HEK293 (cell line): ENCODE data around the gene FILIP1L.

Experiments used
- CTCF ChIA-PET: fragments of 350-600 bp; formaldehyde crosslinking; extraction: SDS; loops from one replicate; lab custom pipeline; 2021; ENCODE audit warnings: antibody characterized with exemption; lab: Yijun Ruan, JAX
- POLR2A ChIA-PET: fragments of 300-600 bp; formaldehyde crosslinking; extraction: SDS; loops from one replicate; lab custom pipeline; 2020; ENCODE audit warnings: antibody characterized with exemption, inconsistent platforms; lab: Yijun Ruan, JAX
- H3K27ac ChIP-seq: fragments of 200-500 bp; sonication (Bioruptor generic); 2 replicates; pipeline ENCODE4 v1.5.1; 2014; ENCODE audit warnings: low read depth, low read length, control low read depth, inconsistent platforms; ENCODE audit errors: extremely low read depth
- H3K36me3 ChIP-seq, 2 experiments: fragments of 200-500 bp in 1 of 2; sonication (Bioruptor generic) in 1 of 2; 1 replicate in 1 of 2; 2 replicates in 1 of 2; pipeline ENCODE4 v1.5.1; 2014 to 2017; ENCODE audit warnings: inconsistent platforms in 2 of 2, low read length in 2 of 2; ENCODE audit not compliant: control insufficient read depth in 2 of 2, insufficient read depth in 1 of 2
- H3K4me1 ChIP-seq: fragments of 200-500 bp; sonication (Bioruptor generic); 2 replicates; pipeline ENCODE4 v1.5.1; 2014; ENCODE audit warnings: mild to moderate bottlenecking, low read length, inconsistent platforms; ENCODE audit not compliant: control insufficient read depth, insufficient read depth
- H3K4me3 ChIP-seq: 2 replicates; pipeline ENCODE4 v1.5.1; 2011; ENCODE audit warnings: low read depth, mild to moderate bottlenecking, control low read depth, low read length, moderate library complexity
- H3K9me3 ChIP-seq: fragments of 200-500 bp; sonication (Bioruptor generic); 2 replicates; pipeline ENCODE4 v1.5.1; 2014; ENCODE audit warnings: low read depth, low read length, inconsistent platforms; ENCODE audit not compliant: control insufficient read depth, insufficient read depth
- GLI4 ChIP-seq: fragments of 450-650 bp; formaldehyde crosslinking; IDR thresholded peaks from 2 replicates; pipeline ENCODE4 v1.5.1; 2016; ENCODE audit warnings: missing biosample characterization, missing genetic modification characterization
- GLIS1 ChIP-seq: fragments of 450-650 bp; formaldehyde crosslinking; IDR thresholded peaks from 2 replicates; pipeline ENCODE4 v1.5.1; 2016; ENCODE audit warnings: missing biosample characterization, missing genetic modification characterization
- HOXA7 ChIP-seq: sonication (generic); formaldehyde crosslinking; IDR thresholded peaks from 2 replicates; pipeline ENCODE4 v1.8.1; 2022; ENCODE audit warnings: missing genetic modification reagents, borderline replicate concordance
- KLF7 ChIP-seq: fragments of 450-650 bp; formaldehyde crosslinking; IDR thresholded peaks from 2 replicates; pipeline ENCODE4 v1.5.1; 2016; ENCODE audit warnings: missing biosample characterization, missing genetic modification characterization, borderline replicate concordance
- PRDM1 ChIP-seq: fragments of 450-650 bp; formaldehyde crosslinking; IDR thresholded peaks from 2 replicates; pipeline ENCODE4; 2016; ENCODE audit warnings: missing biosample characterization, missing genetic modification characterization
- ZBTB17 ChIP-seq: fragments of 450-650 bp; formaldehyde crosslinking; IDR thresholded peaks from 2 replicates; pipeline ENCODE4 v1.5.1; 2016; ENCODE audit warnings: missing biosample characterization, missing genetic modification characterization
- ZBTB20 ChIP-seq: fragments of 450-650 bp; formaldehyde crosslinking; IDR thresholded peaks from 2 replicates; pipeline ENCODE4 v1.5.1; 2016; ENCODE audit warnings: missing biosample characterization, missing genetic modification characterization
- ZFHX2 ChIP-seq: fragments of 450-650 bp; formaldehyde crosslinking; conservative IDR thresholded peaks from 2 replicates; pipeline ENCODE4 v1.5.1; 2016; ENCODE audit warnings: missing biosample characterization, missing genetic modification characterization
- ZFP3 ChIP-seq: fragments of 450-650 bp; formaldehyde crosslinking; IDR thresholded peaks from 2 replicates; pipeline ENCODE4 v1.5.1; 2016; ENCODE audit warnings: low read depth, missing biosample characterization, missing genetic modification characterization
- ZNF121 ChIP-seq: fragments of 450-650 bp; formaldehyde crosslinking; IDR thresholded peaks from 2 replicates; pipeline ENCODE4 v1.5.1; 2016; ENCODE audit warnings: missing biosample characterization, missing genetic modification characterization
- ZNF140 ChIP-seq: fragments of 450-650 bp; formaldehyde crosslinking; IDR thresholded peaks from 2 replicates; pipeline ENCODE4 v1.5.1; 2016; ENCODE audit warnings: missing biosample characterization, missing genetic modification characterization
- ZNF157 ChIP-seq: fragments of 450-650 bp; formaldehyde crosslinking; IDR thresholded peaks from 2 replicates; pipeline ENCODE4 v1.5.1; 2016; ENCODE audit warnings: missing biosample characterization, missing genetic modification characterization
- ZNF23 ChIP-seq: fragments of 450-650 bp; formaldehyde crosslinking; IDR thresholded peaks from 2 replicates; pipeline ENCODE4 v1.5.1; 2016; ENCODE audit warnings: missing biosample characterization, missing genetic modification characterization, borderline replicate concordance
- ZNF335 ChIP-seq: fragments of 450-650 bp; formaldehyde crosslinking; conservative IDR thresholded peaks from 2 replicates; pipeline ENCODE4 v1.5.1; 2016; ENCODE audit warnings: missing biosample characterization, missing genetic modification characterization
- ZNF473 ChIP-seq: fragments of 450-650 bp; formaldehyde crosslinking; IDR thresholded peaks from 2 replicates; pipeline ENCODE4 v1.5.1; 2017; ENCODE audit warnings: missing biosample characterization, missing genetic modification characterization
- ZNF529 ChIP-seq: fragments of 450-650 bp; formaldehyde crosslinking; IDR thresholded peaks from 2 replicates; pipeline ENCODE4 v1.5.1; 2017; ENCODE audit warnings: missing genetic modification characterization, missing biosample characterization; ENCODE audit not compliant: insufficient replicate concordance
- ZNF530 ChIP-seq: fragments of 450-650 bp; formaldehyde crosslinking; IDR thresholded peaks from 2 replicates; pipeline ENCODE4 v1.5.1; 2016; ENCODE audit warnings: low read depth, missing biosample characterization, missing genetic modification characterization
- ZNF544 ChIP-seq: fragments of 450-650 bp; formaldehyde crosslinking; IDR thresholded peaks from 2 replicates; pipeline ENCODE4 v1.5.0; 2017; ENCODE audit warnings: missing biosample characterization, missing genetic modification characterization
- ZNF610 ChIP-seq: fragments of 450-650 bp; formaldehyde crosslinking; IDR thresholded peaks from 2 replicates; pipeline ENCODE4 v1.5.1; 2016; ENCODE audit warnings: missing biosample characterization, missing genetic modification characterization, borderline replicate concordance
- ZNF658 ChIP-seq: fragments of 450-650 bp; formaldehyde crosslinking; IDR thresholded peaks from 2 replicates; pipeline ENCODE4; 2016; ENCODE audit warnings: missing biosample characterization, missing genetic modification characterization
- ZNF660 ChIP-seq: fragments of 450-650 bp; IDR thresholded peaks from 2 replicates; pipeline ENCODE4 v1.5.1; 2018; ENCODE audit warnings: missing biosample characterization, mild to moderate bottlenecking, missing genetic modification characterization
- ZNF768 ChIP-seq: fragments of 450-650 bp; formaldehyde crosslinking; IDR thresholded peaks from 2 replicates; pipeline ENCODE4 v1.5.1; 2018; ENCODE audit warnings: missing biosample characterization, mild to moderate bottlenecking, missing genetic modification characterization
- ZNF791 ChIP-seq: fragments of 450-650 bp; formaldehyde crosslinking; IDR thresholded peaks from 2 replicates; pipeline ENCODE4 v1.5.1; 2016; ENCODE audit warnings: missing biosample characterization, missing genetic modification characterization
- TF ChIP-seq, protein P1 (sequence below): fragments of 450-650 bp; formaldehyde crosslinking; IDR thresholded peaks from 2 replicates; pipeline ENCODE4 v1.5.1; 2016; ENCODE audit warnings: missing biosample characterization, missing genetic modification characterization
- TF ChIP-seq, protein P2 (sequence below): fragments of 450-650 bp; formaldehyde crosslinking; IDR thresholded peaks from 2 replicates; pipeline ENCODE4 v1.5.1; 2016; ENCODE audit warnings: missing biosample characterization, missing genetic modification characterization
- TF ChIP-seq, protein P3 (sequence below): fragments of 450-650 bp; formaldehyde crosslinking; optimal IDR thresholded peaks from 2 replicates; pipeline ENCODE3; 2016; ENCODE audit warnings: missing biosample characterization, mild to moderate bottlenecking, missing genetic modification characterization

The FILIP1L gene

DNA sequence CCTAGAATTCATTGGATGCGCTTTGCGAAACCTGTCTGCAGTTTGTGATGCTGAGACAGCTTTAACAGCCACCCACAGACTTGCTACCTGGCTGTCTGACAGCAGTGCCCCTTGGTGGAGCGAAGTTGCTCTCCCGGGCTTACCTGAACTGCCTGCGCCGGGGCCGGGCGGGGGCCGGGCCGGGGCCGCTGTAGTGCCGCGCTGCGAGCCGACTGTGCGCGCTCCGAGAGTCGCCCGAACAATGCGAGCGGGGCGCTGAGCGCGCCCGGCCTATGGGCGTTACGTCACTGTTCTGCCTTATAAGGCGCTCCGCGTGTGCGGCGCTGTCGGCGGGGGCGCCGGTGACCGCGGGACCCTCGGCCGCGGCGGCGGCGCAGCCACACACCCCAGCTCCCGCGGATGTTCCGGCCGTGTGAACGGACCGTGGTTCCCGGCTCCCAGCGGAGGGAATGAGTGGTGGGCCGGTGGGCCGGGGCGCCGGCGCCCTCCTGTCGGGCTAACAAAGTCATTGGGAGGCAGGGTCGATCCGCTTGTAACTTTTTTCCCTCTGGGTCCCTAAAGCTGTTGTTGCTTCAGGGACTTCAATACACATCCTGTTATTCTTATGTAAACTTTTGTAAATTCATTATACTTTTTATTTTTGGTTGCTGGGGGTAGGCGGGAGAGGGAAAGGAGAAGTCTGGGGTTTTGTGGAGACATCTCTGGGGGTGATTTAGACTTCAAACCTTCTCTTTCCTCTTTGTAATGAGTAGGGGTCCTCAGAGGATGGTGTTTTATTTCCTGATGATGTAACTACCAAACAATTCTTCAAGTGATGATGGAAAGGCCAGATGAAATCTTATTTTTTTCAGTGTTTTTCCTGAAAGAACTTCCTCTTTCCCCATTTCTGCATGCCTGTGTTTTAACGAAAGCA, 238.1 kb downstream of the FILIP1L start (continued):
- TF ChIP-seq HOXA7 (CRISPR knock-in tag) (no peak), ZBTB20 (peak; percentile 57; the same call in 1 of the 2 replicates), ZNF768 (tag by site-specific recombination) (no peak), GLIS1 (peak; percentile 15; the same call in 1 of the 2 replicates), ZNF335 (tag by site-specific recombination) (peak; percentile 77), ZFHX2 (tag by site-specific recombination) (0 out of 2 replicates have a peak, but pooled peaks have one; percentile 22), ZBTB17 (tag by site-specific recombination) (0 out of 2 replicates have a peak, but pooled peaks have one; percentile 14), ZNF660 (peak; percentile 48; the same call in 1 of the 2 replicates)
- TF ChIP-seq, protein P1, sequence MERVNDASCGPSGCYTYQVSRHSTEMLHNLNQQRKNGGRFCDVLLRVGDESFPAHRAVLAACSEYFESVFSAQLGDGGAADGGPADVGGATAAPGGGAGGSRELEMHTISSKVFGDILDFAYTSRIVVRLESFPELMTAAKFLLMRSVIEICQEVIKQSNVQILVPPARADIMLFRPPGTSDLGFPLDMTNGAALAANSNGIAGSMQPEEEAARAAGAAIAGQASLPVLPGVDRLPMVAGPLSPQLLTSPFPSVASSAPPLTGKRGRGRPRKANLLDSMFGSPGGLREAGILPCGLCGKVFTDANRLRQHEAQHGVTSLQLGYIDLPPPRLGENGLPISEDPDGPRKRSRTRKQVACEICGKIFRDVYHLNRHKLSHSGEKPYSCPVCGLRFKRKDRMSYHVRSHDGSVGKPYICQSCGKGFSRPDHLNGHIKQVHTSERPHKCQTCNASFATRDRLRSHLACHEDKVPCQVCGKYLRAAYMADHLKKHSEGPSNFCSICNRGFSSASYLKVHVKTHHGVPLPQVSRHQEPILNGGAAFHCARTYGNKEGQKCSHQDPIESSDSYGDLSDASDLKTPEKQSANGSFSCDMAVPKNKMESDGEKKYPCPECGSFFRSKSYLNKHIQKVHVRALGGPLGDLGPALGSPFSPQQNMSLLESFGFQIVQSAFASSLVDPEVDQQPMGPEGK (tag by site-specific recombination): 0 out of 2 replicates have a peak, but pooled peaks have one; percentile 18

DNA sequence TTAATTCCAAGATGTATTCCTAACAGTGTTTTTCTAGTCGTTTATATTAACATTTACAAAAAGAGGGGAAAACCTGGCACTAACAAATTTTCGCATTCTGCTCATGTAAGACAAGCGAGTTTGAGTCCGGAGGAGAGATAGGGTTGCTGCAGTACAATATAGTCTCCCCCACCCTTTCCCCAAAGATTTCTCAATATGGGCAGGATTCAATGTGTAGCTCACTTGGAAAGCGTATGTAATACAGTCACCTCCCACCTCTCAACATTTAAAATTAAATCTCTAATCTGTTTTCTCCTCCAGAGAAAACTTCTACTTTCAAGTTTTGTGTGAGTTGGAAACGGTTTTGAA, 238.7 kb downstream of the FILIP1L start:
- Histone ChIP-seq H3K36me3 (no peaks in the 10 kb centered on the region), H3K4me1 (peaks cover 10% of the 10 kb centered on the region; the same call in 1 of the 2 replicates), H3K9me3 (no peaks in the 10 kb centered on the region), H3K4me3 (peak overlapping the region; percentile 73), H3K27ac (no peak overlapping the region)
- ChIA-PET CTCF (interaction anchor here (0.9 to 1.2 kb wide), 2 partner anchors 44 to 379 kb away, joined by 3 to 4 read pairs; no protein-coding TSS in a partner anchor), POLR2A (interaction anchor here (0.6 kb wide), 1 partner anchor 617 kb away, joined by 4 read pairs; no protein-coding TSS in a partner anchor)
- TF ChIP-seq ZNF121 (no peak), PRDM1 (peak; percentile 79)

DNA sequence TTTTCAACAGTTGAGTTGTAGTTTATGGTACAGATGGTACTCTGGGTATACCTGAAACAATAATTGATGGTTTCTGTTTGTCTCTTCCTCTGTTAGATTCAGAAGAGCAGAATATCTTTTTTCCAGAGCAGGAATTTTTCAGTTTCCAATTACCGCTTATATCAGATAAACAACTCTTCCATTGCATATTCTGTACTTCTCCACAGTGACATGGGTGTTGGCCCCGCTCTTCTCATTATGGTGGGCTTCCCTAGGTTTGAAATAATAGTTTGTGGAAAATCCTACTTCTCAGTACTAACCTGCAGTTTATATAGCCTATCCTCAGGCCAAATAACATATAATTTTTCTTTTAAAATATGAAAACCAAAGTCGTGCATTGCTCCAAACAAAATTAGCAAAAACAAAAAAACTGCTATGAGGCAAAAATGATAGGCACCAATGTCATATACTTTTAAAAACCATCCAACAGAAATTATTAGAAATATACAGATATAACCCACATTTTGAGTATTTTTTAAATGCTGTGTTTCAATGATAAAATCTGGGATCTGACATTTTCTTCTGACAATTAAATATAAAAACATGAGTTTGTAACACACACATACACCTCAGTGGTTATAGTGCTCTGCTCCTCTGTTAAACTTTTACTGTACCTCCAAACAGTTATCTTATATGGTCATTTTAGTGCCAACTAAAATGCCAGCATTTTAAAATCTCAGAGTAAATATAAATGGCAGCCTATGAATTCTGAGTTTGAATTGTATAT, 239.9 kb downstream of the FILIP1L start:
- H3K4me3 ChIP-seq: no peak overlapping the region
- ChIA-PET CTCF (no interaction called here), POLR2A (no interaction called here)
- H3K4me1 ChIP-seq: peaks cover 17% of the 10 kb centered on the region; the same call in 1 of the 2 replicates
- no peaks in the 10 kb centered on the region for H3K36me3 ChIP-seq
- H3K27ac ChIP-seq: no peak overlapping the region
- H3K9me3 ChIP-seq: no peaks in the 10 kb centered on the region
- TF ChIP-seq ZNF529 (tag by site-specific recombination): no peak
- no peak for TF ChIP-seq ZNF610 (tag by site-specific recombination)
- no peak for TF ChIP-seq ZNF544 (tag by site-specific recombination)
- no peak for TF ChIP-seq ZNF157 (tag by site-specific recombination)
- TF ChIP-seq ZNF658 (tag by site-specific recombination): no peak
- TF ChIP-seq ZNF140 (tag by site-specific recombination): no peak
- TF ChIP-seq ZNF791 (tag by site-specific recombination): no peak
- no peak for TF ChIP-seq ZNF473
- TF ChIP-seq, protein P2, sequence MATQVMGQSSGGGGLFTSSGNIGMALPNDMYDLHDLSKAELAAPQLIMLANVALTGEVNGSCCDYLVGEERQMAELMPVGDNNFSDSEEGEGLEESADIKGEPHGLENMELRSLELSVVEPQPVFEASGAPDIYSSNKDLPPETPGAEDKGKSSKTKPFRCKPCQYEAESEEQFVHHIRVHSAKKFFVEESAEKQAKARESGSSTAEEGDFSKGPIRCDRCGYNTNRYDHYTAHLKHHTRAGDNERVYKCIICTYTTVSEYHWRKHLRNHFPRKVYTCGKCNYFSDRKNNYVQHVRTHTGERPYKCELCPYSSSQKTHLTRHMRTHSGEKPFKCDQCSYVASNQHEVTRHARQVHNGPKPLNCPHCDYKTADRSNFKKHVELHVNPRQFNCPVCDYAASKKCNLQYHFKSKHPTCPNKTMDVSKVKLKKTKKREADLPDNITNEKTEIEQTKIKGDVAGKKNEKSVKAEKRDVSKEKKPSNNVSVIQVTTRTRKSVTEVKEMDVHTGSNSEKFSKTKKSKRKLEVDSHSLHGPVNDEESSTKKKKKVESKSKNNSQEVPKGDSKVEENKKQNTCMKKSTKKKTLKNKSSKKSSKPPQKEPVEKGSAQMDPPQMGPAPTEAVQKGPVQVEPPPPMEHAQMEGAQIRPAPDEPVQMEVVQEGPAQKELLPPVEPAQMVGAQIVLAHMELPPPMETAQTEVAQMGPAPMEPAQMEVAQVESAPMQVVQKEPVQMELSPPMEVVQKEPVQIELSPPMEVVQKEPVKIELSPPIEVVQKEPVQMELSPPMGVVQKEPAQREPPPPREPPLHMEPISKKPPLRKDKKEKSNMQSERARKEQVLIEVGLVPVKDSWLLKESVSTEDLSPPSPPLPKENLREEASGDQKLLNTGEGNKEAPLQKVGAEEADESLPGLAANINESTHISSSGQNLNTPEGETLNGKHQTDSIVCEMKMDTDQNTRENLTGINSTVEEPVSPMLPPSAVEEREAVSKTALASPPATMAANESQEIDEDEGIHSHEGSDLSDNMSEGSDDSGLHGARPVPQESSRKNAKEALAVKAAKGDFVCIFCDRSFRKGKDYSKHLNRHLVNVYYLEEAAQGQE: no peak
- no peak for TF ChIP-seq ZNF530 (tag by site-specific recombination)
- no peak for TF ChIP-seq ZNF23 (tag by site-specific recombination)
- TF ChIP-seq GLI4 (tag by site-specific recombination): no peak
- TF ChIP-seq KLF7 (tag by site-specific recombination): no peak
- TF ChIP-seq, protein P3, sequence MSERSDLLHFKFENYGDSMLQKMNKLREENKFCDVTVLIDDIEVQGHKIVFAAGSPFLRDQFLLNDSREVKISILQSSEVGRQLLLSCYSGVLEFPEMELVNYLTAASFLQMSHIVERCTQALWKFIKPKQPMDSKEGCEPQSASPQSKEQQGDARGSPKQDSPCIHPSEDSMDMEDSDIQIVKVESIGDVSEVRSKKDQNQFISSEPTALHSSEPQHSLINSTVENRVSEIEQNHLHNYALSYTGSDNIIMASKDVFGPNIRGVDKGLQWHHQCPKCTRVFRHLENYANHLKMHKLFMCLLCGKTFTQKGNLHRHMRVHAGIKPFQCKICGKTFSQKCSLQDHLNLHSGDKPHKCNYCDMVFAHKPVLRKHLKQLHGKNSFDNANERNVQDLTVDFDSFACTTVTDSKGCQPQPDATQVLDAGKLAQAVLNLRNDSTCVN (tag by site-specific recombination): no peak
- no peak for TF ChIP-seq ZNF768 (tag by site-specific recombination)
- no peak for TF ChIP-seq ZFP3 (tag by site-specific recombination)
